Measurements from ENCODE around the gene MICAL2. TPM values are rescaled to one million over a fixed set of nuclear protein-coding genes. Genes with fewer than 3 reads are reported as not detected.

The MICAL2 gene
- total and polyA plus RNA-seq, 2 of the 13 experiments (the other 11 are each of a cell fraction or from before 2014, with no cell fraction given): 0.78 to 1.1 TPM

DNA sequence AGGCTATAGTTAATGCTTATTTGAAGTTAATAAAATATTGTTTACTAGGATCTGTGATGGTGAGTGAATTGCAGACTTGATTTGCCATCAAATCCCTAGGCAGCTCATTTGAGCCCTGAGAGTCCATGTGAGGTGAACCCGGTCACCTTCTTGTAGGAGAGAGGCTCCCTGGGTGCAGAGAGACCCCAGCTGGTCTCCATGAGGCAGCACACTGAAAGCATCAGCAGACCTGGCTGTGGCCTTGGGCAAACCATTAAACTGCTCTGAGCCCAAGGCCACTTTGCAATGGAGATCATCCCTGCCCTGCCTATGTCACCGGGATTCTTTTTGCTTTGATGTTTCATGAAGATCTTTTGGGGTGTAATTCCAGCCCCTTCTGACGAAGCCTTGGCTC, 125.2 kb downstream of the MICAL2 start (continued):
- TF ChIP-seq ZNF292 (CRISPR knock-in tag; IDR thresholded peaks at IDR 0.05; ENCODE audit: borderline replicate concordance, low read depth): no peak
- no peak for TF ChIP-seq MEIS1 (CRISPR knock-in tag; IDR thresholded peaks at IDR 0.05; ENCODE audit: borderline replicate concordance)
- TF ChIP-seq MED1 (CRISPR knock-in tag; IDR thresholded peaks at IDR 0.05): no peak
- no peak for TF ChIP-seq GABPA (IDR thresholded peaks at IDR 0.05; ENCODE audit: low read depth, low read length)
- no peak for TF ChIP-seq GABPA (CRISPR knock-in tag; IDR thresholded peaks at IDR 0.05; ENCODE audit: low read depth)
- no peak for TF ChIP-seq XBP1 (CRISPR knock-in tag; IDR thresholded peaks at IDR 0.05)
- peak; percentile 28; the same call in 1 of the 2 replicates for TF ChIP-seq SAP130 (CRISPR knock-in tag; IDR thresholded peaks at IDR 0.05; ENCODE audit: low read depth)
- TF ChIP-seq STAG1 (CRISPR knock-in tag; IDR thresholded peaks at IDR 0.05): peak; percentile 87
- TF ChIP-seq RELA (CRISPR knock-in tag; IDR thresholded peaks at IDR 0.05): 0 out of 2 replicates have a peak, but pooled peaks have one; percentile 16
- no peak for TF ChIP-seq NONO (IDR thresholded peaks at IDR 0.05)
- no peak for TF ChIP-seq NONO (CRISPR knock-in tag; conservative IDR thresholded peaks at IDR 0.05)
- TF ChIP-seq, protein P1, sequence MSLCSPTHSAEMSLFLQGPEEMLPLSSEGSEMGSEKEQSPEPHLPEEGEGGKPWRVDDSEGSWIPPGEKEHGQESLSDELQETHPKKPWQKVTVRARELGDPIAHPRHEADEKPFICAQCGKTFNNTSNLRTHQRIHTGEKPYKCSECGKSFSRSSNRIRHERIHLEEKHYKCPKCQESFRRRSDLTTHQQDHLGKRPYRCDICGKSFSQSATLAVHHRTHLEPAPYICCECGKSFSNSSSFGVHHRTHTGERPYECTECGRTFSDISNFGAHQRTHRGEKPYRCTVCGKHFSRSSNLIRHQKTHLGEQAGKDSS (CRISPR knock-in tag; IDR thresholded peaks at IDR 0.05; ENCODE audit: borderline replicate concordance, low read depth): peak; percentile 48; the same call in 1 of the 2 replicates

DNA sequence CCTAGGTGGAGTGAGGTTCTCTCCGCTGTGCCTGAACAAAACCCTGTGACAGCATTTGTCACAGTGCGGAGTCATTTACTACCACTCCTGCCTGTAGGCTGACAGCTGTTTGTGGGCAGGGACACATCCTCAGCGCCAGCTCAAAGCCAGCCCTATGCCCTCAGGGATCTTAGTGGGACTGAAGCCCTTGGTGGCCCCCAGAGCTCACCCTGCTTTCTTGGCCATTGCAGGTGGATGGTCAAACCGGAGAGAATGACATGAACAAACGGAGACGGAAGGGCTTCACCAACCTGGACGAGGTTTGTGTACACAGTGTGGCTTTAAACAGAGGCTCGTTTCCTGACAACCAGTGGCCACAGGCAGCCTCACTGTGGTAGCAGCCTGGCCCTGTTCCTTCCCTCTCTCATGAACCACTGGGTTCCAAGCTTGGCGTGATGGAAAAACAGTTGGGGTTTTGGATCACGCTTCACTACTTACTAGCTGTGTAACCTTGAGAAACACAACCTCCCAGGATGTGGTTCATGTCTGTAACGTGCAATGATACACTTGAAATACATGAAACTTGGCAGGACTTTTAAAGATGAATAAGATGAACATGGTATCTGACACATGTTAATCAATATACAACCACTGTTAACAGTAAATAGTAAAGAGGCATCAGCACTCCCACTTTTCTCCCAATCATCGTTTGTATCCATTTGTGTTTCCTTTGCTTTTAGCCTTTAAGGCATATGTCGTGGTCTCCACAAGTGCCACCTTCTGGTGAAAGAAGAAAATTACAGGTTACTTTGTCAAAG, 125.8 kb downstream of the MICAL2 start:
- Histone ChIP-seq H3K79me2 (ENCODE audit: insufficient read depth, low read length) (no peaks in the 10 kb centered on the region), H3K27me3 (ENCODE audit: control insufficient read depth in 1 of 2, insufficient read depth in 2 of 2, low read length in 2 of 2) (no peaks in the 10 kb centered on the region), H4K20me1 (ENCODE audit: insufficient read depth, low read length) (no peaks in the 10 kb centered on the region), H3K4me3 (replicated peaks in 1 of 3; ENCODE audit: insufficient read depth in 1 of 3, low read depth in 2 of 3, low read length in 3 of 3) (no peak overlapping the region), H3K36me3 (replicated peaks in 1 of 2; ENCODE audit: control insufficient read depth in 1 of 2, insufficient read depth in 2 of 2, low read length in 2 of 2) (no peaks in the 10 kb centered on the region), H3K4me1 (ENCODE audit: insufficient read depth, low read length) (peaks cover 26% of the 10 kb centered on the region), H3K4me2 (ENCODE audit: low read depth, low read length) (peak overlapping the region; percentile 33; the same call in 1 of the 2 replicates), H2AFZ (ENCODE audit: low read length) (no peak overlapping the region), H3K9ac (ENCODE audit: insufficient read depth, low read depth, low read length) (no peak overlapping the region), H3K9me3 (ENCODE audit: low read length) (no peaks in the 10 kb centered on the region), H3K27ac (ENCODE audit: extremely low read length, insufficient read depth, low read length) (no peak overlapping the region)
- ChIA-PET CTCF (ENCODE audit: low intra/inter-chr PET ratio, low total read pairs) (interaction anchor here (1.0 to 3.0 kb wide), 9 partner anchors 46 to 192 kb away, joined by 3 to 57 read pairs (median 8); partner anchors contain the start of gene MICAL2), POLR2A (no interaction called here)
- ATAC-seq (peak; percentile 78), DNase-seq (ENCODE audit: low spot score) (peak; percentile 58), FAIRE-seq (peak; percentile 75)
- intact Hi-C loops (cut with micrococcal nuclease; ENCODE audit: unreplicated experiment) (loop anchor here (1.0 to 10.0 kb wide), 5 partner anchors 71 to 301 kb away; no protein-coding TSS in a partner anchor), in situ Hi-C loops (cut with HindIII; ENCODE audit: extremely low pct_ligation_motif_present, low pct_unique_long_range_greater_than_20kb) (loop anchor here (5.0 to 10.0 kb wide), 2 partner anchors 121 to 189 kb away; partner anchors contain the start of gene MICAL2)
- 41% methylated on average over 12 of the region's 13 CpGs for WGBS (ENCODE audit: low lambda C conversion rate)
- BruUV-seq (replicated peaks): no TSS peak
- no peak for TF ChIP-seq ZNF224 (CRISPR knock-in tag; IDR thresholded peaks at IDR 0.05)
- TF ChIP-seq DNMT3B (CRISPR knock-in tag; conservative IDR thresholded peaks at IDR 0.05): no peak
- 0 out of 2 replicates have a peak, but pooled peaks have one; percentile 53 for TF ChIP-seq ZNF598 (CRISPR knock-in tag; IDR thresholded peaks at IDR 0.05; ENCODE audit: borderline replicate concordance)
- TF ChIP-seq MTA3 (CRISPR knock-in tag; IDR thresholded peaks at IDR 0.05): no peak
- TF ChIP-seq ETV5 (CRISPR knock-in tag; IDR thresholded peaks at IDR 0.05; ENCODE audit: borderline replicate concordance): 0 out of 2 replicates have a peak, but pooled peaks have one; percentile 14
- peak; percentile 85 for TF ChIP-seq SMC3 (IDR thresholded peaks at IDR 0.05; ENCODE audit: low read length)
- TF ChIP-seq SPEN (CRISPR knock-in tag; IDR thresholded peaks at IDR 0.05; ENCODE audit: low read depth): 0 out of 2 replicates have a peak, but pooled peaks have one; percentile 3
- TF ChIP-seq FOXO1 (CRISPR knock-in tag; IDR thresholded peaks at IDR 0.05): no peak
- no peak for TF ChIP-seq HDAC2 (CRISPR knock-in tag; IDR thresholded peaks at IDR 0.05)
- TF ChIP-seq ZNF350 (CRISPR knock-in tag; IDR thresholded peaks at IDR 0.05; ENCODE audit: borderline replicate concordance, low read depth): peak; percentile 28; the same call in 1 of the 2 replicates
- no peak for TF ChIP-seq FOXA1 (IDR thresholded peaks at IDR 0.05)
- TF ChIP-seq FOXA1 (CRISPR knock-in tag; IDR thresholded peaks at IDR 0.05): peak; percentile 52; the same call in 1 of the 2 replicates
- peak; percentile 69 for TF ChIP-seq STAG1 (CRISPR knock-in tag; IDR thresholded peaks at IDR 0.05)
